Measurements from ENCODE around the gene GABRB1.
"Not testable (repeated sequence)": the region's sequence is repeated elsewhere in the genome, so short reads cannot be mapped to it uniquely, and the experiment has no call there.

GABRB1 gene

GRCh38 chr4:47368211-47368610 lies 336.8 kb downstream of the GABRB1 start:
- no peak for DNase-seq (ENCODE audit: low read depth, low spot score)
- Histone ChIP-seq H3K27me3 (ENCODE audit: control insufficient read depth, insufficient read depth, low read length) (no peaks in the 10 kb centered on the region), H3K36me3 (ENCODE audit: control insufficient read depth, insufficient read depth, low read length) (no peaks in the 10 kb centered on the region), H3K4me1 (ENCODE audit: control insufficient read depth, insufficient read depth, low read length) (no peaks in the 10 kb centered on the region), H3K4me3 (ENCODE audit: low read length) (no peak overlapping the region), H3K9me3 (ENCODE audit: control insufficient read depth, insufficient read depth, low read length) (no peaks in the 10 kb centered on the region; the same call in none of the 2 replicates), H3K27ac (ENCODE audit: low read length) (no peak overlapping the region)
- no CpG with 5 or more reads among the region's 1 CpG for WGBS (ENCODE audit: insufficient coverage, insufficient read length)

GRCh38 chr4:47372561-47372960 lies 341.2 kb downstream of the GABRB1 start:
- no peaks in the 10 kb centered on the region for H3K36me3 ChIP-seq (ENCODE audit: control insufficient read depth, insufficient read depth, low read length)
- no CpG with 5 or more reads among the region's 2 CpGs for WGBS (ENCODE audit: insufficient coverage, insufficient read length)
- H3K4me1 ChIP-seq (ENCODE audit: control insufficient read depth, insufficient read depth, low read length), result no peaks in the 10 kb centered on the region
- no peak overlapping the region for H3K4me3 ChIP-seq (ENCODE audit: low read length)
- no peak for DNase-seq (ENCODE audit: low read depth, low spot score)
- no peak overlapping the region for H3K27ac ChIP-seq (ENCODE audit: low read length)
- H3K9me3 ChIP-seq (ENCODE audit: control insufficient read depth, insufficient read depth, low read length), result no peaks in the 10 kb centered on the region; the same call in 1 of the 2 replicates
- no peaks in the 10 kb centered on the region for H3K27me3 ChIP-seq (ENCODE audit: control insufficient read depth, insufficient read depth, low read length)

- Histone ChIP-seq H3K4me1 (ENCODE audit: control insufficient read depth, insufficient read depth, low read length) (no peaks in the 10 kb centered on the region), H3K27me3 (ENCODE audit: control insufficient read depth, insufficient read depth, low read length) (no peaks in the 10 kb centered on the region), H3K9me3 (ENCODE audit: control insufficient read depth, insufficient read depth, low read length) (no peaks in the 10 kb centered on the region; the same call in 1 of the 2 replicates), H3K36me3 (ENCODE audit: control insufficient read depth, insufficient read depth, low read length) (no peaks in the 10 kb centered on the region), H3K4me3 (ENCODE audit: low read length) (no peak overlapping the region), H3K27ac (ENCODE audit: low read length) (no peak overlapping the region)
- no peak for DNase-seq (ENCODE audit: low read depth, low spot score)
These were observed 341.8 kb downstream of the GABRB1 start for GRCh38 chr4:47373174-47373573.

GRCh38 chr4:47373709-47374108 lies 342.3 kb downstream of the GABRB1 start:
- H3K9me3 ChIP-seq (ENCODE audit: control insufficient read depth, insufficient read depth, low read length), result no peaks in the 10 kb centered on the region; the same call in 1 of the 2 replicates
- H3K36me3 ChIP-seq (ENCODE audit: control insufficient read depth, insufficient read depth, low read length), result no peaks in the 10 kb centered on the region
- WGBS (ENCODE audit: insufficient coverage, insufficient read length), result no CpG with 5 or more reads among the region's 3 CpGs
- no peaks in the 10 kb centered on the region for H3K27me3 ChIP-seq (ENCODE audit: control insufficient read depth, insufficient read depth, low read length)
- no peak overlapping the region for H3K27ac ChIP-seq (ENCODE audit: low read length)
- DNase-seq (ENCODE audit: low read depth, low spot score), result no peak
- no peaks in the 10 kb centered on the region for H3K4me1 ChIP-seq (ENCODE audit: control insufficient read depth, insufficient read depth, low read length)
- no peak overlapping the region for H3K4me3 ChIP-seq (ENCODE audit: low read length)

GRCh38 chr4:47374477-47374876 lies 343.1 kb downstream of the GABRB1 start:
- no peak for DNase-seq (ENCODE audit: low read depth, low spot score)
- no peaks in the 10 kb centered on the region for H3K36me3 ChIP-seq (ENCODE audit: control insufficient read depth, insufficient read depth, low read length)
- H3K9me3 ChIP-seq (ENCODE audit: control insufficient read depth, insufficient read depth, low read length), result no peaks in the 10 kb centered on the region; the same call in 1 of the 2 replicates
- H3K4me3 ChIP-seq (ENCODE audit: low read length), result no peak overlapping the region
- no peaks in the 10 kb centered on the region for H3K27me3 ChIP-seq (ENCODE audit: control insufficient read depth, insufficient read depth, low read length)
- no peak overlapping the region for H3K27ac ChIP-seq (ENCODE audit: low read length)
- no CpG with 5 or more reads among the region's 1 CpG for WGBS (ENCODE audit: insufficient coverage, insufficient read length)
- H3K4me1 ChIP-seq (ENCODE audit: control insufficient read depth, insufficient read depth, low read length), result no peaks in the 10 kb centered on the region

GRCh38 chr4:47378021-47378530 lies 346.7 kb downstream of the GABRB1 start:
- DNase-seq (ENCODE audit: low read depth, low spot score); H3K27me3 ChIP-seq (ENCODE audit: control insufficient read depth, insufficient read depth, low read length); H3K27ac ChIP-seq (ENCODE audit: low read length); H3K9me3 ChIP-seq (ENCODE audit: control insufficient read depth, insufficient read depth, low read length); H3K36me3 ChIP-seq (ENCODE audit: control insufficient read depth, insufficient read depth, low read length); H3K4me3 ChIP-seq (ENCODE audit: low read length); H3K4me1 ChIP-seq (ENCODE audit: control insufficient read depth, insufficient read depth, low read length): not testable (repeated sequence)
- no CpG with 5 or more reads among the region's 37 CpGs for whole genome bisulfite sequencing (ENCODE audit: insufficient coverage, insufficient read length)

- no CpG with 5 or more reads among the region's 3 CpGs for WGBS (ENCODE audit: insufficient coverage, insufficient read length)
- Histone ChIP-seq H3K9me3 (ENCODE audit: control insufficient read depth, insufficient read depth, low read length) (no peaks in the 10 kb centered on the region), H3K36me3 (ENCODE audit: control insufficient read depth, insufficient read depth, low read length) (no peaks in the 10 kb centered on the region), H3K27me3 (ENCODE audit: control insufficient read depth, insufficient read depth, low read length) (no peaks in the 10 kb centered on the region), H3K4me1 (ENCODE audit: control insufficient read depth, insufficient read depth, low read length) (no peaks in the 10 kb centered on the region), H3K27ac (ENCODE audit: low read length) (no peak overlapping the region), H3K4me3 (ENCODE audit: low read length) (no peak overlapping the region)
- DNase-seq (ENCODE audit: low read depth, low spot score), result no peak
These were observed 349.8 kb downstream of the GABRB1 start for GRCh38 chr4:47381172-47381571.

GRCh38 chr4:47382846-47383360 lies 351.5 kb downstream of the GABRB1 start:
- Histone ChIP-seq H3K36me3 (ENCODE audit: control insufficient read depth, insufficient read depth, low read length) (no peaks in the 10 kb centered on the region), H3K27ac (ENCODE audit: low read length) (no peak overlapping the region), H3K9me3 (ENCODE audit: control insufficient read depth, insufficient read depth, low read length) (no peaks in the 10 kb centered on the region), H3K27me3 (ENCODE audit: control insufficient read depth, insufficient read depth, low read length) (no peaks in the 10 kb centered on the region), H3K4me3 (ENCODE audit: low read length) (no peak overlapping the region), H3K4me1 (ENCODE audit: control insufficient read depth, insufficient read depth, low read length) (no peaks in the 10 kb centered on the region)
- DNase-seq (ENCODE audit: low read depth, low spot score), result no peak
- no CpG with 5 or more reads among the region's 2 CpGs for WGBS (ENCODE audit: insufficient coverage, insufficient read length)

GRCh38 chr4:47383829-47384427 lies 352.6 kb downstream of the GABRB1 start:
- Histone ChIP-seq H3K36me3 (ENCODE audit: control insufficient read depth, insufficient read depth, low read length) (no peaks in the 10 kb centered on the region), H3K4me1 (ENCODE audit: control insufficient read depth, insufficient read depth, low read length) (no peaks in the 10 kb centered on the region), H3K27me3 (ENCODE audit: control insufficient read depth, insufficient read depth, low read length) (no peaks in the 10 kb centered on the region), H3K9me3 (ENCODE audit: control insufficient read depth, insufficient read depth, low read length) (no peaks in the 10 kb centered on the region), H3K4me3 (ENCODE audit: low read length) (no peak overlapping the region), H3K27ac (ENCODE audit: low read length) (no peak overlapping the region)
- WGBS (ENCODE audit: insufficient coverage, insufficient read length), result no CpG with 5 or more reads among the region's 4 CpGs
- no peak for DNase-seq (ENCODE audit: low read depth, low spot score)

GRCh38 chr4:47386146-47386545 lies 354.8 kb downstream of the GABRB1 start:
- H3K27ac ChIP-seq (ENCODE audit: low read length), result no peak overlapping the region
- no peak for DNase-seq (ENCODE audit: low read depth, low spot score)
- H3K9me3 ChIP-seq (ENCODE audit: control insufficient read depth, insufficient read depth, low read length), result no peaks in the 10 kb centered on the region
- no peak overlapping the region for H3K4me3 ChIP-seq (ENCODE audit: low read length)
- H3K36me3 ChIP-seq (ENCODE audit: control insufficient read depth, insufficient read depth, low read length), result no peaks in the 10 kb centered on the region
- H3K4me1 ChIP-seq (ENCODE audit: control insufficient read depth, insufficient read depth, low read length), result no peaks in the 10 kb centered on the region
- WGBS (ENCODE audit: insufficient coverage, insufficient read length), result no CpG with 5 or more reads among the region's 1 CpG
- no peaks in the 10 kb centered on the region for H3K27me3 ChIP-seq (ENCODE audit: control insufficient read depth, insufficient read depth, low read length)

Measured in iPS DF 6.9 (cell line).